IMR-90 (cell line): Measurements from ENCODE around the gene ARHGEF37.
A peak's percentile ranks its signal among the peaks of the same experiment; 100 is the strongest.

Experiments
- CEBPB ChIP-seq: IDR thresholded peaks from 2 replicates; pipeline ENCODE4 v1.6.1; 2012; ENCODE audit warnings: low read depth, low read length, improper control_type of control experiment
- CHD1 ChIP-seq: IDR thresholded peaks from 2 replicates; pipeline ENCODE4 v1.6.1; 2012; ENCODE audit warnings: low read depth, low read length, improper control_type of control experiment
- CTCF ChIP-seq: conservative IDR thresholded peaks from 2 replicates; pipeline ENCODE4 v1.5.1; 2012; ENCODE audit warnings: mild to moderate bottlenecking, low read depth, low read length, improper control_type of control experiment
- ELK1 ChIP-seq: fragments of 150-350 bp; IDR thresholded peaks from 2 replicates; pipeline ENCODE4 v1.6.1; 2016; ENCODE audit warnings: low read depth, mild to moderate bottlenecking, low read length, moderate library complexity, borderline replicate concordance
- MAZ ChIP-seq: IDR thresholded peaks from 2 replicates; pipeline ENCODE4 v1.6.1; 2012; ENCODE audit warnings: low read depth, mild to moderate bottlenecking, low read length, improper control_type of control experiment, moderate library complexity, borderline replicate concordance
- MXI1 ChIP-seq: IDR thresholded peaks from 2 replicates; pipeline ENCODE4 v1.6.1; 2012; ENCODE audit warnings: low read depth, mild to moderate bottlenecking, low read length, moderate library complexity, borderline replicate concordance
- NFE2L2 ChIP-seq: fragments of 150-350 bp; IDR thresholded peaks from 2 replicates; pipeline ENCODE4 v1.6.1; 2016; ENCODE audit warnings: low read depth, mild to moderate bottlenecking, low read length
- POLR2A ChIP-seq: IDR thresholded peaks from 2 replicates; pipeline ENCODE4 v1.6.1; 2012; ENCODE audit warnings: mild to moderate bottlenecking, low read depth, low read length
- RAD21 ChIP-seq: IDR thresholded peaks from 2 replicates; pipeline ENCODE4 v1.6.1; 2012; ENCODE audit warnings: low read length, improper control_type of control experiment
- RCOR1 ChIP-seq: IDR thresholded peaks from 2 replicates; pipeline ENCODE4 v1.6.1; 2012; ENCODE audit warnings: mild to moderate bottlenecking, low read length, improper control_type of control experiment; ENCODE audit not compliant: insufficient replicate concordance
- RFX5 ChIP-seq: IDR thresholded peaks from 2 replicates; pipeline ENCODE4 v1.8.0; 2012; ENCODE audit warnings: low read depth, mild to moderate bottlenecking, low read length, moderate library complexity

- TF ChIP-seq POLR2A (peak; percentile 16; the same call in 1 of the 2 replicates), CEBPB (no peak), CTCF (no peak), NFE2L2 (no peak), RAD21 (no peak), CHD1 (no peak), MAZ (no peak), ELK1 (no peak), RCOR1 (no peak), MXI1 (no peak), RFX5 (no peak)
Observed at GRCh38 chr5:149544028-149544420, 37.3 kb upstream of the ARHGEF37 start.
